ENCODE results near the gene FAHD1. TPM values are rescaled to one million over a fixed set of nuclear protein-coding genes. Genes with fewer than 3 reads are reported as not detected.

The FAHD1 gene
- total and polyA plus RNA-seq, 9 of the 15 experiments (the other 6 are each of a cell fraction or from before 2014, with no cell fraction given), result 2.2 to 20.9 (median 10.7) TPM

GRCh38 chr16:1832838-1833454 is 5.9 kb downstream of the FAHD1 start (continued):
- TF ChIP-seq MTA1 (IDR thresholded peaks at IDR 0.05; ENCODE audit: borderline replicate concordance), result peak; percentile 69; the same call in 1 of the 2 replicates
- peak; percentile 80 for TF ChIP-seq MAX (CRISPR knock-in tag; IDR thresholded peaks at IDR 0.05)
- TF ChIP-seq TBP (optimal IDR thresholded peaks at IDR 0.05; ENCODE audit: low read depth, low read length), result peak; percentile 57
- no peak for TF ChIP-seq ZNF121 (CRISPR knock-in tag; conservative IDR thresholded peaks at IDR 0.05)
- peak; percentile 77 for TF ChIP-seq TOE1 (IDR thresholded peaks at IDR 0.05; ENCODE audit: borderline replicate concordance)
- no peak; the same call in 1 of the 2 replicates for TF ChIP-seq TOE1 (CRISPR knock-in tag; IDR thresholded peaks at IDR 0.05; ENCODE audit: borderline replicate concordance, low read depth)
- peak; percentile 90 for TF ChIP-seq ZBTB2 (IDR thresholded peaks at IDR 0.05)
- TF ChIP-seq MYC (IDR thresholded peaks at IDR 0.05; ENCODE audit: low read depth, low read length), result peak; percentile 56
- no peak for TF ChIP-seq MYC (CRISPR knock-in tag; IDR thresholded peaks at IDR 0.05; ENCODE audit: borderline replicate concordance, low read depth)
- TF ChIP-seq HOXB6 (CRISPR knock-in tag; IDR thresholded peaks at IDR 0.05; ENCODE audit: borderline replicate concordance), result no peak
- no peak for TF ChIP-seq SIN3A (IDR thresholded peaks at IDR 0.05; ENCODE audit: borderline replicate concordance in 2 of 2, control insufficient read depth in 1 of 2, low read depth in 2 of 2, low read length in 2 of 2)
- peak; percentile 90 for TF ChIP-seq RNF2 (IDR thresholded peaks at IDR 0.05)
- 0 out of 2 replicates have a peak, but pooled peaks have one; percentile 50 for TF ChIP-seq ZNF41 (CRISPR knock-in tag; conservative IDR thresholded peaks at IDR 0.05)
- TF ChIP-seq NCOA1 (IDR thresholded peaks at IDR 0.05; ENCODE audit: low read depth), result peak; percentile 88
- TF ChIP-seq ZBTB11 (CRISPR knock-in tag; IDR thresholded peaks at IDR 0.05), result peak in 1 of 3 experiments; percentile 74; a peak in 2 of 6 replicates
- no peak for TF ChIP-seq CCAR2 (IDR thresholded peaks at IDR 0.05; ENCODE audit: low read depth, low read length)
- no peak for TF ChIP-seq SRSF7 (optimal IDR thresholded peaks at IDR 0.05; ENCODE audit: low read depth, low read length)
- no peak for TF ChIP-seq CBX5 (IDR thresholded peaks at IDR 0.05; ENCODE audit: borderline replicate concordance, low read depth)
- no peak for TF ChIP-seq ZNF23 (CRISPR knock-in tag; IDR thresholded peaks at IDR 0.05)
- no peak for TF ChIP-seq NFXL1 (CRISPR knock-in tag; IDR thresholded peaks at IDR 0.05)
- TF ChIP-seq CBX2 (IDR thresholded peaks at IDR 0.05; ENCODE audit: insufficient read depth, low read length, poor library complexity, severe bottlenecking), result no peak
- no peak for TF ChIP-seq CREB5 (CRISPR knock-in tag; IDR thresholded peaks at IDR 0.05)
- no peak for TF ChIP-seq STAG1 (CRISPR knock-in tag; IDR thresholded peaks at IDR 0.05; ENCODE audit: borderline replicate concordance)

All from K562 (cell line).